Fibroblast of pulmonary artery (primary cell): ENCODE measurements around the gene LSR.

Source experiments
- DNase-seq: peaks from one replicate; pipeline ENCODE4 v3.0.0-alpha.2; 2010; ENCODE audit warnings: low read depth
- H3K4me3 ChIP-seq: replicated peaks from 2 replicates; pipeline ENCODE4 v1.5.1; 2011; ENCODE audit warnings: low read depth, mild to moderate bottlenecking, control low read depth, low read length, moderate library complexity
- TF ChIP-seq, protein P1 (sequence below): IDR thresholded peaks from 2 replicates; pipeline ENCODE4 v1.5.1; 2011; ENCODE audit warnings: mild to moderate bottlenecking, control low read depth, low read length, inconsistent platforms; ENCODE audit errors: missing control alignments

LSR gene

DNA sequence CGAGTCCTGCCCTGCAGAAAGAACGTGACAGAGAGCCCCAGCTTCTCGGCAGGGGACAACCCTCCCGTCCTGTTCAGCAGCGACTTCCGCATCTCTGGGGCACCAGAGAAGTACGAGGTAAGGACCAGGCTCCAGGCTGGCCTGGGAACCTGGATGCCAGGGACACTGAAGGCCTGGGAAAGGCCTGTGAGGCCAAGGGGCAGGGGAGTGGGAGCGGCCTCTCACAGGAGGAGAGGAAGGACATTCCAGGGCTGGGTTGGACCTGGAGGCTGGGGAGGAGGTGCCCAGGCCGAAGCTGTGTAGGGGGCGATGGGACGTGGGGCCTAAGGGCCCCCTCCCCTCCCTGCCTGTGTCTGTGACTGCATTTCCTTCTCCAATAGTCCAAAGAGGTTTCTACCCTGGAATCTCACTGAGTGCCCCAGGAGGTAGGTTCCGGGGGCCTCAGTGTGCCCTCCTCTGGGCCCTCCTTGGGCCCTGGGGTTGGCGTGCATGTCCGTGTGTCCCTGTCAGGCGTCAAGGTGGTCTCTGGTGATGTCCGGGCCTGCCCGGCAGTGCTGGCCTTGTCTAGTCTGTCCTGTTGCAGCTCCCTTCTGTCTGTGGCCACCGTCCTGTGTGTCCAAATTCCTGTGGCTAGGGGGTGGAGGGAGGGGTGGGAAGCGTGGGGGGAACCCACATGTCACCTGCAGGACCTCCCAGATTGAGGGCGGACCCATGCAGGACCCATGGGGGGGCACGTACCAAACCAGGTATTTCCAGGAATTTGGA, 63.3 kb downstream of the LSR start:
- H3K4me3 ChIP-seq, result no peak overlapping the region
- TF ChIP-seq, protein P1, sequence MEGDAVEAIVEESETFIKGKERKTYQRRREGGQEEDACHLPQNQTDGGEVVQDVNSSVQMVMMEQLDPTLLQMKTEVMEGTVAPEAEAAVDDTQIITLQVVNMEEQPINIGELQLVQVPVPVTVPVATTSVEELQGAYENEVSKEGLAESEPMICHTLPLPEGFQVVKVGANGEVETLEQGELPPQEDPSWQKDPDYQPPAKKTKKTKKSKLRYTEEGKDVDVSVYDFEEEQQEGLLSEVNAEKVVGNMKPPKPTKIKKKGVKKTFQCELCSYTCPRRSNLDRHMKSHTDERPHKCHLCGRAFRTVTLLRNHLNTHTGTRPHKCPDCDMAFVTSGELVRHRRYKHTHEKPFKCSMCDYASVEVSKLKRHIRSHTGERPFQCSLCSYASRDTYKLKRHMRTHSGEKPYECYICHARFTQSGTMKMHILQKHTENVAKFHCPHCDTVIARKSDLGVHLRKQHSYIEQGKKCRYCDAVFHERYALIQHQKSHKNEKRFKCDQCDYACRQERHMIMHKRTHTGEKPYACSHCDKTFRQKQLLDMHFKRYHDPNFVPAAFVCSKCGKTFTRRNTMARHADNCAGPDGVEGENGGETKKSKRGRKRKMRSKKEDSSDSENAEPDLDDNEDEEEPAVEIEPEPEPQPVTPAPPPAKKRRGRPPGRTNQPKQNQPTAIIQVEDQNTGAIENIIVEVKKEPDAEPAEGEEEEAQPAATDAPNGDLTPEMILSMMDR, result no peak
- DNase-seq, result no peak

DNA sequence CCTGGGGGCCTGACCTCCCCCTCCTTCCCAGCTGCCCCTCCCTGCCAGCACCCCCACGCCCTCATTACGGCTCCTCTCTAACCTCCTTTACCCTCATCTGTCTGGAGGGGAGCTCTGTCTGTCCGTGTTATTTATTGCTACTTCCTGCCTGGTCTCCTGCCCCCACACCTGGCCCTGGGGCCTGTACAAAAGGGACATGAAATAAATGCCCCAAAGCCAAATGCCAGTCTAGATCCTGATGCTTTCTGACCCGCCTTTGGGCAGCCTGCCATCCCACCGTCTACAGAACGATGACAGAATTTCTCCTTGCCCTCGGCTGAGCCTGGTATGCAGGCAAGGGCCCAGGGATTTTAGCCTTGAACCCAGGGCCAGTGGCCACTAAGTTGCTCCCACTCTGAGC, 64.8 kb downstream of the LSR start:
- H3K4me3 ChIP-seq, result no peak overlapping the region
- DNase-seq, result no peak
- TF ChIP-seq, protein P1, result no peak

DNA sequence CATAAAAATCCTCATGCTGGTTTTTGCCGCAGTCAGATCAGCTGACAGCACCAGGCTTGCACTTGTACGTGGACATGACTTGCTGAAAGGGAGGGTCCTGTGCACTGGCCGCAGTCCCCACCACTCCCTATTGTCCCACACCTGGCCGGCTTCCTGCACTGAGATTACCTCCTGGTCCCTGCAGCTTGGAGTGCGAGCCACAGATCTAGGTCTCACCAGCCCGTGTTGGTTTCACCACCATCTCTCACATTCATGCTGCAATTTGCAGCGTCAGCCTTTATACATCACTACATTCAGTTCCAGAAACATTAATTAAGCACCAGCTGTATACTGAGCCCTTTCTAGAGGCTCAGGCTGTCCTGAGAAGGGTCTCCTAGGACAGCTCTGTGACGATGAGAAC, 65.2 kb downstream of the LSR start:
- TF ChIP-seq, protein P1, result no peak
- no peak for DNase-seq
- no peak overlapping the region for H3K4me3 ChIP-seq

DNA sequence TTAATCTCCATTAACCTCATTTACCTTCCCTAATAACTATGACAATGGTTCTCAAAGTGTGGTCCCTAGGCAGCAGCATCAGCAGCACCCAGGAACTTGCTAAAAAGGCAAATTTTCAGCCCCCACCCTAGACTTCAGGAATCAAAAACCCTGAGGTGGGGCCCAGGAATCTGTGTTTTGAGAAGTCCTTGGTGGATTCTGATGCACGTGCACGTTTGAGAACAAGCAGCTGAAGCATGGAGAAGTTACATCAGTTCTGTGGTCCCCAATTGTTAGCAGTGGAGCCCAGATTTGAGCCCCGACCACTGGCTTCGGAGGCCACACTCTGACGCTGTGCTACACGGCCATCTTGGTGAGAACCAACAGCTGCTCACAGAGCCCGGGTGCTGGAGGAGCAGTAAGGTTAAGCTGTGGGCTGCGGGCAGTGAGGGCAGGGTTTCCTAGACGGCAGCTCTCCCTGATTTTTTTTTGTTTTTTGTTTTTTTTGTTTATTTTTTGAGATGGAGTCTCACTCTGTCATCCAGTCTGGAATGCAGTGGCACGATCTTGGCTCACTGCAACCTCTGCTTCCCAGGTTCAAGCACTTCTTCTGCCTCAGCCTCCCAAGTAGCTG, 66.2 kb downstream of the LSR start:
- TF ChIP-seq, protein P1, result no peak
- no peak for DNase-seq
- no peak overlapping the region for H3K4me3 ChIP-seq

DNA sequence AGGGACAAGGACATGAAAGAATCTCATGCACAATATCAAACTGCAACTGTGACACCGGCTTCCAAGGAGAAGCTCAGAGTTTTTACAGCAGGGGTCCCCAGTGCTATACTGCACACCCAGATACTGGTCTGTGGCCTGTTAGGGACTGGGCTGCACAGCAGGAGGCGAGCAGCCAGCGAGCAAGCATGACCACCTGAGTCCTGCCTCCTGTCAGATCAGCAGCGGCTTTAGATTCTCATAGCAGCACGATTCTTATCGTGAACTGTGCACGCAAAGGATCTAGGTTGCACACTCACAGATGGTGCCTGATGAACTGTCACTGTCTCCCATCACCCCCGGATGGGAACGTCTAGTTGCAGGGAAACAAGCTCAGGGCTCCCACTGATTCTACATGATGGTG, 67.1 kb downstream of the LSR start:
- H3K4me3 ChIP-seq, result no peak overlapping the region
- TF ChIP-seq, protein P1, result no peak

DNA sequence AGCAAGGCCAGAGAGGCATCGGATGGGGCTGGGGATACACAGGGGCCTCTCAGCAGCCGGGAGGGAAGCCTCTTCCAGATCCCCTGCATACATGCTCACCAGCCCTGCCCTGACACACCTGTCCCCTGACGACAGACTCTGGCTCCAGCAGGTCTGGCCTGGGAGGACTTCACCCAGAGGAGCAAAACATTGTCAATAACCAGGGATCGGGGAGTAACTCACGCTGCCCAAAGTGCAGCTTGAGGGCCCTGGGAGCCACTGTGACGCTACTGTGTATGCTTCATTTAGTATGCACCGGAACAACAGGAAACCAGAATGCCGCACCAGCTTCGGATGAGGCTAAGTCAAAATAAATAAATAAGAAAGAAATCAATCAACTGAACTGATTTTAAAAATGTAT, 67.8 kb downstream of the LSR start:
- H3K4me3 ChIP-seq, result no peak overlapping the region
- no peak for DNase-seq
- TF ChIP-seq, protein P1, result no peak

More for the DNA sequence above, 67.1 kb downstream of the LSR start:
- no peak for DNase-seq
